ENCODE measurements around the gene AKT3. TPM values are rescaled to one million over a fixed set of nuclear protein-coding genes. Genes with fewer than 3 reads are reported as not detected.

The AKT3 gene
- polyA plus RNA-seq, 3 donors = 0.81 to 1.7 (median 1.4) TPM

- Mint-ChIP-seq H3K27me3 (ENCODE audit: low read depth in 3 of 3) (no peaks in the 10 kb centered on the region), H3K9me3 (no peaks in the 10 kb centered on the region), H3K36me3 (peaks cover 36 to 41% of the 10 kb centered on the region in 2 donors), H3K4me3 (no peak overlapping the region), H3K27ac (no peak overlapping the region), H3K4me1 (peaks cover 11% of the 10 kb centered on the region)
- Histone ChIP-seq H2AFZ (ENCODE audit: insufficient read depth, low read depth, low read length, poor library complexity, severe bottlenecking) (no peak overlapping the region), H3K27me3 (ENCODE audit: control insufficient read depth in 2 of 2, insufficient read depth in 2 of 2, low read length in 2 of 2) (no peaks in the 10 kb centered on the region), H4K20me1 (ENCODE audit: insufficient read depth, low read length) (no peaks in the 10 kb centered on the region), H3K4me3 (replicated peaks in 1 of 3; ENCODE audit: low read depth in 2 of 3, low read length in 3 of 3) (no peak overlapping the region), H3K9ac (ENCODE audit: insufficient read depth, low read length, poor library complexity, severe bottlenecking) (no peak overlapping the region), H3K79me2 (ENCODE audit: insufficient read depth, low read length) (no peaks in the 10 kb centered on the region), H3K9me3 (replicated peaks in 1 of 2; ENCODE audit: control insufficient read depth in 1 of 2, insufficient read depth in 1 of 2, low read length in 2 of 2) (no peaks in the 10 kb centered on the region), H3K36me3 (replicated peaks in 1 of 2; ENCODE audit: control insufficient read depth in 1 of 2, insufficient read depth in 2 of 2, low read length in 2 of 2) (peaks cover 0 to 16% of the 10 kb centered on the region in 2 donors), H3K4me1 (ENCODE audit: control insufficient read depth in 1 of 2, insufficient read depth in 2 of 2, low read length in 2 of 2) (peaks cover 3 to 9% of the 10 kb centered on the region in 2 donors), H3K27ac (ENCODE audit: low read depth in 1 of 2, low read length in 2 of 2) (no peak overlapping the region), H3K4me2 (replicated peaks; ENCODE audit: extremely low read depth, low read length, poor library complexity, severe bottlenecking) (no peak overlapping the region)
- DNase-seq = no peak
- TF ChIP-seq CTCF (IDR thresholded peaks at IDR 0.05) = no peak
- 98% methylated on average over 6 of the region's 8 CpGs for WGBS (ENCODE audit: insufficient coverage)
- intact Hi-C loops (cut with micrococcal nuclease) = no loop called here
Measured at GRCh38 chr1:243503155-243503554, 346.9 kb downstream of the AKT3 start.

- intact Hi-C loops (cut with micrococcal nuclease) = no loop called here
- Histone ChIP-seq H3K9ac (ENCODE audit: insufficient read depth, low read length, poor library complexity, severe bottlenecking) (no peak overlapping the region), H2AFZ (ENCODE audit: insufficient read depth, low read depth, low read length, poor library complexity, severe bottlenecking) (no peak overlapping the region), H3K4me1 (ENCODE audit: control insufficient read depth in 1 of 2, insufficient read depth in 2 of 2, low read length in 2 of 2) (peaks cover 12 to 13% of the 10 kb centered on the region in 2 donors), H3K4me3 (replicated peaks in 1 of 3; ENCODE audit: low read depth in 2 of 3, low read length in 3 of 3) (no peak overlapping the region), H4K20me1 (ENCODE audit: insufficient read depth, low read length) (no peaks in the 10 kb centered on the region), H3K27me3 (ENCODE audit: control insufficient read depth in 2 of 2, insufficient read depth in 2 of 2, low read length in 2 of 2) (no peaks in the 10 kb centered on the region), H3K27ac (ENCODE audit: low read depth in 1 of 2, low read length in 2 of 2) (no peak overlapping the region), H3K79me2 (ENCODE audit: insufficient read depth, low read length) (no peaks in the 10 kb centered on the region), H3K4me2 (replicated peaks; ENCODE audit: extremely low read depth, low read length, poor library complexity, severe bottlenecking) (no peak overlapping the region), H3K36me3 (replicated peaks in 1 of 2; ENCODE audit: control insufficient read depth in 1 of 2, insufficient read depth in 2 of 2, low read length in 2 of 2) (peaks cover 0 to 16% of the 10 kb centered on the region in 2 donors), H3K9me3 (replicated peaks in 1 of 2; ENCODE audit: control insufficient read depth in 1 of 2, insufficient read depth in 1 of 2, low read length in 2 of 2) (no peaks in the 10 kb centered on the region)
- 100% methylated on average over 1 of the region's 5 CpGs for WGBS (ENCODE audit: insufficient coverage)
- Mint-ChIP-seq H3K36me3 (peaks cover 39 to 51% of the 10 kb centered on the region in 2 donors), H3K27me3 (ENCODE audit: low read depth in 3 of 3) (no peaks in the 10 kb centered on the region), H3K27ac (peak overlapping the region in 1 of 7 donors; percentile 1), H3K4me1 (peaks cover 10% of the 10 kb centered on the region), H3K4me3 (no peak overlapping the region), H3K9me3 (peaks cover 0 to 1% (median 0%) of the 10 kb centered on the region in 7 donors)
- DNase-seq = no peak
- TF ChIP-seq CTCF (IDR thresholded peaks at IDR 0.05) = no peak
Measured at GRCh38 chr1:243501002-243501401, 349.0 kb downstream of the AKT3 start.

All from CD14-positive monocyte (primary cell).